ENCODE data around the gene LRRFIP2. TPM values are rescaled to one million over a fixed set of nuclear protein-coding genes. Genes with fewer than 3 reads are reported as not detected.

LRRFIP2 gene
- total and polyA plus RNA-seq, 2 donors from 2014 or later, result 26.1 to 61.4 TPM

Other genes starting within 250 kb of the LRRFIP2 start
- gene TRANK1, start 229.5 kb downstream of the LRRFIP2 start, total RNA-seq, result 21.4 TPM
- 1.2 TPM for gene TRANK1, start 229.5 kb downstream of the LRRFIP2 start, polyA plus RNA-seq (ENCODE audit: insufficient read depth, low read depth, low replicate concordance)
- gene EPM2AIP1, start 181.5 kb downstream of the LRRFIP2 start, total RNA-seq, result 26.5 TPM
- gene EPM2AIP1, start 181.5 kb downstream of the LRRFIP2 start, polyA plus RNA-seq (ENCODE audit: insufficient read depth, low read depth, low replicate concordance), result 7.4 TPM
- 29.2 TPM for gene MLH1, start 181.1 kb downstream of the LRRFIP2 start, total RNA-seq
- 22.9 TPM for gene MLH1, start 181.1 kb downstream of the LRRFIP2 start, polyA plus RNA-seq (ENCODE audit: insufficient read depth, low read depth, low replicate concordance)
- gene GOLGA4, start 68.7 kb upstream of the LRRFIP2 start, total RNA-seq, result 67.0 TPM
- 19.9 TPM for gene GOLGA4, start 68.7 kb upstream of the LRRFIP2 start, polyA plus RNA-seq (ENCODE audit: insufficient read depth, low read depth, low replicate concordance)